Liver (tissue), 3 donors: ENCODE data around the gene WNT2B.

Experiments
- CTCF ChIP-seq: fragments of 150-350 bp; IDR thresholded peaks from 2 replicates; pipeline ENCODE4 v1.5.1; 2017; ENCODE audit warnings: improper control_type of control experiment, low read depth, low read length; ENCODE audit not compliant: missing input control
- FOXA1 ChIP-seq: IDR thresholded peaks from 2 replicates; pipeline ENCODE4 v1.6.1; 2016; ENCODE audit warnings: antibody characterized with exemption
- GABPA ChIP-seq, 2 donors: IDR thresholded peaks in 1 of 2; conservative IDR thresholded peaks in 1 of 2; 2 replicates each; pipeline ENCODE4 v1.6.1; 2016; ENCODE audit warnings: antibody characterized with exemption in 2 of 2, mild to moderate bottlenecking in 1 of 2, moderate library complexity in 1 of 2
- HNF4G ChIP-seq: IDR thresholded peaks from 2 replicates; pipeline ENCODE4 v1.6.1; 2016; ENCODE audit warnings: antibody characterized with exemption
- RAD21 ChIP-seq, 2 donors: IDR thresholded peaks; 2 replicates each; pipeline ENCODE4 v1.6.1; 2016; ENCODE audit warnings: antibody characterized with exemption in 2 of 2, mild to moderate bottlenecking in 2 of 2
- YY1 ChIP-seq: IDR thresholded peaks from 2 replicates; pipeline ENCODE4 v1.6.1; 2016; ENCODE audit warnings: antibody characterized with exemption, mild to moderate bottlenecking
- ZBTB33 ChIP-seq: IDR thresholded peaks from 2 replicates; pipeline ENCODE4 v1.6.1; 2016; ENCODE audit warnings: antibody characterized with exemption
- donor health status: healthy.
- donor health status: healthy.

GRCh38 chr1:112477550-112477949 lies 31.2 kb upstream of the WNT2B start:
- TF ChIP-seq YY1 (no peak), RAD21 (IDR thresholded peaks at IDR 0.05) (no peak), CTCF (no peak), GABPA (IDR thresholded peaks at IDR 0.05 in 1 of 2, conservative IDR thresholded peaks at IDR 0.05 in 1 of 2) (no peak), ZBTB33 (no peak), HNF4G (no peak), FOXA1 (no peak)
